ENCODE data around the gene KIAA1217. TPM values are rescaled to one million over a fixed set of nuclear protein-coding genes. Genes with fewer than 3 reads are reported as not detected.
A peak's percentile ranks its signal among the peaks of the same experiment; 100 is the strongest.

Gene KIAA1217
- total and polyA plus RNA-seq, 2 experiments from 2014 or later: 13.3 to 23.1 TPM

DNA sequence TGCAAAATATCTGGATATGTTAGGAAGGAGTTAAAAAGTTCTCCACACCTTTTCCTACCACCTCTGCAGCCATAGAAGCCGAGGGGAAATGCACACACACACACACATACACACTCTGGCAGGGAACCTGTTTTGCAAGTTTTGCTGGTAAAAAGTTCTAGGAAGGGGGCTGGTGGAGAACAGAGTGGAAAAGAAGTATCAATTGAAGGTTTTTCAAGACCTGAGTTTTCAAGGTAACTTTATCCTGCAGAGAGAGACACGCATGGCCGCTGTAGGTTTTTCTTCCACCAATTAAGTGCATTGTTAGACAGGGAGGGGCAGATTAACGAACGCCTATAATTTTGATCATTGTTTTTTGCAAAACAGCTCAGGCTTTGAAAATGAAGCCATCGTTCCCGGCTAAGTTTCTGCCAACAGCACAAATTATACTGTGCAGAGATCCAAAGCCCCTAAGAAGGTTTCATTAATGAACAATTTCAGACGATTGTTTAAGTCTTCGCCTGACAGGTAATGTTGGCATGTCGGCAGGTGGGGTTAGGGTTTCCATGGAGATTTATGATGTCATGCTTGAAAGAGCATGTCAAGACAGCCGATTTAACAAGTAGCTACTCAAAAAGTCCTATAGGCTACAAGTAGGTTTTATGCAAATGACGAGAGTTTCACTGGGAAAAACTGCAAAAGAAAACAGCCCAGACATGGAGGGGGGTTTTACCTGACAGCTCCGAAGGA is 29.7 kb downstream of the KIAA1217 start:
- no peak overlapping the region for H3K4me3 ChIP-seq
- no peaks in the 10 kb centered on the region for H3K9me3 ChIP-seq (ENCODE audit: low read depth)
- TF ChIP-seq, protein P1, sequence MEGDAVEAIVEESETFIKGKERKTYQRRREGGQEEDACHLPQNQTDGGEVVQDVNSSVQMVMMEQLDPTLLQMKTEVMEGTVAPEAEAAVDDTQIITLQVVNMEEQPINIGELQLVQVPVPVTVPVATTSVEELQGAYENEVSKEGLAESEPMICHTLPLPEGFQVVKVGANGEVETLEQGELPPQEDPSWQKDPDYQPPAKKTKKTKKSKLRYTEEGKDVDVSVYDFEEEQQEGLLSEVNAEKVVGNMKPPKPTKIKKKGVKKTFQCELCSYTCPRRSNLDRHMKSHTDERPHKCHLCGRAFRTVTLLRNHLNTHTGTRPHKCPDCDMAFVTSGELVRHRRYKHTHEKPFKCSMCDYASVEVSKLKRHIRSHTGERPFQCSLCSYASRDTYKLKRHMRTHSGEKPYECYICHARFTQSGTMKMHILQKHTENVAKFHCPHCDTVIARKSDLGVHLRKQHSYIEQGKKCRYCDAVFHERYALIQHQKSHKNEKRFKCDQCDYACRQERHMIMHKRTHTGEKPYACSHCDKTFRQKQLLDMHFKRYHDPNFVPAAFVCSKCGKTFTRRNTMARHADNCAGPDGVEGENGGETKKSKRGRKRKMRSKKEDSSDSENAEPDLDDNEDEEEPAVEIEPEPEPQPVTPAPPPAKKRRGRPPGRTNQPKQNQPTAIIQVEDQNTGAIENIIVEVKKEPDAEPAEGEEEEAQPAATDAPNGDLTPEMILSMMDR (IDR thresholded peaks at IDR 0.05; ENCODE audit: low read depth, low read length): no peak
- DNase-seq (ENCODE audit: low read depth in 1 of 2, low spot score in 1 of 2): no peak
- no peaks in the 10 kb centered on the region for H3K27me3 ChIP-seq
- H3K27ac ChIP-seq: peak overlapping the region; percentile 48
- H3K36me3 ChIP-seq: no peaks in the 10 kb centered on the region
- peaks cover 28% of the 10 kb centered on the region for H3K4me1 ChIP-seq (ENCODE audit: low read depth)

GRCh38 chr10:24239289-24240040 is 30.5 kb downstream of the KIAA1217 start:
- TF ChIP-seq, protein P1 (IDR thresholded peaks at IDR 0.05; ENCODE audit: low read depth, low read length): no peak
- no peak for DNase-seq (ENCODE audit: low read depth in 1 of 2, low spot score in 1 of 2)
- peak overlapping the region; percentile 48 for H3K27ac ChIP-seq

GRCh38 chr10:24240041-24240751 is 31.3 kb downstream of the KIAA1217 start:
- Histone ChIP-seq H3K27ac (peak overlapping the region; percentile 2), H3K27me3 (no peaks in the 10 kb centered on the region), H3K36me3 (no peaks in the 10 kb centered on the region), H3K9me3 (ENCODE audit: low read depth) (no peaks in the 10 kb centered on the region), H3K4me3 (no peak overlapping the region), H3K4me1 (ENCODE audit: low read depth) (peaks cover 28% of the 10 kb centered on the region)
- TF ChIP-seq, protein P1 (IDR thresholded peaks at IDR 0.05; ENCODE audit: low read depth, low read length): no peak
- DNase-seq (ENCODE audit: low read depth in 1 of 2, low spot score in 1 of 2): peak in 1 of 2 donors; percentile 54

More at GRCh38 chr10:24239289-24240040, 30.5 kb downstream of the KIAA1217 start:
- Histone ChIP-seq H3K4me3 (no peak overlapping the region), H3K4me1 (ENCODE audit: low read depth) (peaks cover 28% of the 10 kb centered on the region), H3K36me3 (no peaks in the 10 kb centered on the region), H3K9me3 (ENCODE audit: low read depth) (no peaks in the 10 kb centered on the region), H3K27me3 (no peaks in the 10 kb centered on the region)

- Histone ChIP-seq H3K4me3 (no peak overlapping the region), H3K4me1 (ENCODE audit: low read depth) (peaks cover 28% of the 10 kb centered on the region), H3K27me3 (no peaks in the 10 kb centered on the region), H3K27ac (no peak overlapping the region), H3K36me3 (no peaks in the 10 kb centered on the region), H3K9me3 (ENCODE audit: low read depth) (no peaks in the 10 kb centered on the region)
- TF ChIP-seq, protein P1 (IDR thresholded peaks at IDR 0.05; ENCODE audit: low read depth, low read length): no peak
- no peak for DNase-seq (ENCODE audit: low read depth in 1 of 2, low spot score in 1 of 2)
These were observed 32.6 kb downstream of the KIAA1217 start for GRCh38 chr10:24241536-24242040.

GRCh38 chr10:24242562-24242961 is 33.6 kb downstream of the KIAA1217 start:
- H3K4me3 ChIP-seq: no peak overlapping the region
- no peak for DNase-seq (ENCODE audit: low read depth in 1 of 2, low spot score in 1 of 2)

More at GRCh38 chr10:24242562-24242961, 33.6 kb downstream of the KIAA1217 start:
- no peaks in the 10 kb centered on the region for H3K27me3 ChIP-seq
- TF ChIP-seq, protein P1 (IDR thresholded peaks at IDR 0.05; ENCODE audit: low read depth, low read length): no peak
- no peaks in the 10 kb centered on the region for H3K9me3 ChIP-seq (ENCODE audit: low read depth)
- no peaks in the 10 kb centered on the region for H3K36me3 ChIP-seq
- no peak overlapping the region for H3K27ac ChIP-seq
- H3K4me1 ChIP-seq (ENCODE audit: low read depth): peaks cover 25% of the 10 kb centered on the region

Measured in cardiac muscle cell (in vitro differentiated cells and primary cell).